Ishikawa (cell line): Measurements from ENCODE around the gene IFNG-AS1.

Experiments used
- CEBPB ChIP-seq: IDR thresholded peaks from 2 replicates; pipeline ENCODE4 v1.6.1; 2012
- CREB1 ChIP-seq: IDR thresholded peaks from 2 replicates; pipeline ENCODE4 v1.6.1; 2012; ENCODE audit warnings: low read depth
- EGR1 ChIP-seq: IDR thresholded peaks from 2 replicates; pipeline ENCODE4 v1.6.1; 2012
- EP300 ChIP-seq: IDR thresholded peaks from 2 replicates; pipeline ENCODE4 v1.6.1; 2012; ENCODE audit warnings: borderline replicate concordance
- FOXM1 ChIP-seq: IDR thresholded peaks from 2 replicates; pipeline ENCODE4 v1.6.1; 2012; ENCODE audit warnings: low read depth, borderline replicate concordance
- NFIC ChIP-seq: IDR thresholded peaks from 2 replicates; pipeline ENCODE4 v1.6.1; 2012
- RAD21 ChIP-seq: IDR thresholded peaks from 2 replicates; pipeline ENCODE4 v1.6.1; 2012; ENCODE audit warnings: low read depth
- TAF1 ChIP-seq: IDR thresholded peaks from 2 replicates; pipeline ENCODE4 v1.6.1; 2012; ENCODE audit warnings: low read depth, mild to moderate bottlenecking
- TCF12 ChIP-seq: IDR thresholded peaks from 2 replicates; pipeline ENCODE4 v1.6.1; 2012; ENCODE audit warnings: low read depth
- TEAD4 ChIP-seq: IDR thresholded peaks from 2 replicates; pipeline ENCODE4 v1.6.1; 2012
- YY1 ChIP-seq: IDR thresholded peaks from 2 replicates; pipeline ENCODE4 v1.6.1; 2012; ENCODE audit warnings: low read depth
- ZBTB7A ChIP-seq: IDR thresholded peaks from 2 replicates; pipeline ENCODE4 v1.6.1; 2012; ENCODE audit warnings: low read depth
- TF ChIP-seq, protein P1 (sequence below): IDR thresholded peaks from 2 replicates; pipeline ENCODE4 v1.6.1; 2012; ENCODE audit warnings: low read depth, mild to moderate bottlenecking
- TF ChIP-seq, protein P2 (sequence below): IDR thresholded peaks from 2 replicates; pipeline ENCODE4 v1.6.1; 2012
- TF ChIP-seq, protein P3 (sequence below): IDR thresholded peaks from 2 replicates; pipeline ENCODE4 v1.6.1; 2012

Gene IFNG-AS1

DNA sequence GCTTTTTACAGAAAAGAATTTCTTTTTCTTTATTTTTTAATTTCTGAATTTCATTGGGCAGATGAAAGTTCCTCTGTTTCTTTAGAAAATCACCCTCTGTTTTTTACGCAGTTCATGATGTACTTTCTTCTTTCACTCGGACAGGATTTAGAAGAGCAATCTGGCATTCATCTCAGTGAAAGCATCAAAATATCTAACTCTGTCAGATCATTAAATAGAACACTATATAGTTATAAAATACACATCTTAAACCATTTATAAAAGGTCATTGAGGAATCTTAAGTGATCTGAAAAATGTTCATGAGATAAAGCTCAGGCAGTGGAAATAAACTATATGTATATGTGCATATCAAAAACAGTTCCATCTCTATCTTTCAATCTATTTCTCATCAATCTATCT, 3.9 kb downstream of the IFNG-AS1 start:
- TF ChIP-seq ZBTB7A (no peak), TEAD4 (no peak), TCF12 (no peak), FOXM1 (no peak), NFIC (no peak), EGR1 (no peak), CEBPB (no peak), RAD21 (no peak), YY1 (no peak), TAF1 (no peak), CREB1 (no peak), EP300 (no peak)
- TF ChIP-seq, protein P1, sequence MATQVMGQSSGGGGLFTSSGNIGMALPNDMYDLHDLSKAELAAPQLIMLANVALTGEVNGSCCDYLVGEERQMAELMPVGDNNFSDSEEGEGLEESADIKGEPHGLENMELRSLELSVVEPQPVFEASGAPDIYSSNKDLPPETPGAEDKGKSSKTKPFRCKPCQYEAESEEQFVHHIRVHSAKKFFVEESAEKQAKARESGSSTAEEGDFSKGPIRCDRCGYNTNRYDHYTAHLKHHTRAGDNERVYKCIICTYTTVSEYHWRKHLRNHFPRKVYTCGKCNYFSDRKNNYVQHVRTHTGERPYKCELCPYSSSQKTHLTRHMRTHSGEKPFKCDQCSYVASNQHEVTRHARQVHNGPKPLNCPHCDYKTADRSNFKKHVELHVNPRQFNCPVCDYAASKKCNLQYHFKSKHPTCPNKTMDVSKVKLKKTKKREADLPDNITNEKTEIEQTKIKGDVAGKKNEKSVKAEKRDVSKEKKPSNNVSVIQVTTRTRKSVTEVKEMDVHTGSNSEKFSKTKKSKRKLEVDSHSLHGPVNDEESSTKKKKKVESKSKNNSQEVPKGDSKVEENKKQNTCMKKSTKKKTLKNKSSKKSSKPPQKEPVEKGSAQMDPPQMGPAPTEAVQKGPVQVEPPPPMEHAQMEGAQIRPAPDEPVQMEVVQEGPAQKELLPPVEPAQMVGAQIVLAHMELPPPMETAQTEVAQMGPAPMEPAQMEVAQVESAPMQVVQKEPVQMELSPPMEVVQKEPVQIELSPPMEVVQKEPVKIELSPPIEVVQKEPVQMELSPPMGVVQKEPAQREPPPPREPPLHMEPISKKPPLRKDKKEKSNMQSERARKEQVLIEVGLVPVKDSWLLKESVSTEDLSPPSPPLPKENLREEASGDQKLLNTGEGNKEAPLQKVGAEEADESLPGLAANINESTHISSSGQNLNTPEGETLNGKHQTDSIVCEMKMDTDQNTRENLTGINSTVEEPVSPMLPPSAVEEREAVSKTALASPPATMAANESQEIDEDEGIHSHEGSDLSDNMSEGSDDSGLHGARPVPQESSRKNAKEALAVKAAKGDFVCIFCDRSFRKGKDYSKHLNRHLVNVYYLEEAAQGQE: no peak
- TF ChIP-seq, protein P2, sequence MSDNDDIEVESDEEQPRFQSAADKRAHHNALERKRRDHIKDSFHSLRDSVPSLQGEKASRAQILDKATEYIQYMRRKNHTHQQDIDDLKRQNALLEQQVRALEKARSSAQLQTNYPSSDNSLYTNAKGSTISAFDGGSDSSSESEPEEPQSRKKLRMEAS: no peak
- TF ChIP-seq, protein P3, sequence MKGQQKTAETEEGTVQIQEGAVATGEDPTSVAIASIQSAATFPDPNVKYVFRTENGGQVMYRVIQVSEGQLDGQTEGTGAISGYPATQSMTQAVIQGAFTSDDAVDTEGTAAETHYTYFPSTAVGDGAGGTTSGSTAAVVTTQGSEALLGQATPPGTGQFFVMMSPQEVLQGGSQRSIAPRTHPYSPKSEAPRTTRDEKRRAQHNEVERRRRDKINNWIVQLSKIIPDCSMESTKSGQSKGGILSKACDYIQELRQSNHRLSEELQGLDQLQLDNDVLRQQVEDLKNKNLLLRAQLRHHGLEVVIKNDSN: no peak

DNA sequence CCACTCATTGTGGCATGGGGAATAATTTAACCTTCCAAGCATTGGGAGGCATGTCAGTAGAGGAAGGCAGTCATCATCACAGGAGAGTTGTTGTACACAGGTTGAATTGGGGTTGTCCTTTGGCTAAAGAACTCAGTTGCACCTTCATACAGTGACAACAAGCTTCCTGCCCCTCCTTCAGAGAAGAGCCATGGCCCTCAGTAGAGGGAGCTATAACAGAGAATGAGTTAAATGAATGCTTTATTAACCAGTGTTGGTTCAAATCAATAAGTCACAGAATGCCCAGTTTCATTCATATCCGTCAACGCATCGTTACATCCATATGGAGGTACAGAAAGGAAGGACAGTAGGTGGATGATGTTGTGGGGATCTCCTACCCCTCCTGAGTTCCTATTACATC, 4.8 kb downstream of the IFNG-AS1 start:
- no peak for TF ChIP-seq RAD21
- no peak for TF ChIP-seq TCF12
- TF ChIP-seq EP300: no peak
- no peak for TF ChIP-seq EGR1

DNA sequence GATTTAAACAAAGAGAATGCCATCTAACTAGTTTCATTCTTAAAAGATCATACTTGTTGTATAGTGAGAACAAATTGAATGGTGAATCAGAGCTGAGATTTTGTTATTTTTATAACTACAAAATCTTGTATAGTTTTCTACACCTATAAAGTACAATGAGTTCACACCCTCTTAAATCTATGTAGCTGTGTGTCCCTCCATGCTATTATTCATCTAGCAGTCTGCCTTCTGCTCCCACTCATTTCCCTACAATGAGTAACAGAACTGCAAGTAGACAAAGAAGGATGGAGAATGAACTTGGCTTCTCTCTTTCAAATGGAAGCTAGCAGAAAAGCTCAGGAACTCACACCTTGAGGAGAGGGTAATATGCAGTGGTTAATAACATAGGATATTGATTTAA, 7.1 kb downstream of the IFNG-AS1 start:
- TF ChIP-seq TCF12 (no peak), NFIC (no peak), ZBTB7A (no peak)

DNA sequence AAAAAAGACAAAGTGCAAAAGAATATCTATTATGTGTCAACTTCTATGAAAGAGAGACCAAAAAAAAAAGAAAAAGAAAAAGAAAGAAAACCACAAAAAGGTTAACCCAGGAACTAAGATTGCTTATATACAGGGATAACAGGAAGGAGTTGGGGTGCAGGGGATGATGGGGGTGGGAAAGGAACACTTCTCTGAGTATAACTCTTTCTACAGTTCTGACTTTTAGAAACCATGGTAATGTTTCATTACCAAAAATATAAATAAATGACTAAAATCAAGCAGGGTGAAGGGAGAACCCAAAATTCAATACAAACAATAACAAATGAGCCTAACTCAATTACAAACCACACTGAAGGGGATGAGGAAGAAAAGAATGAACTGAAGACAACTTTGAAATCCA, 9.1 kb downstream of the IFNG-AS1 start:
- TF ChIP-seq CREB1 (no peak), TEAD4 (no peak), CEBPB (no peak), FOXM1 (no peak), ZBTB7A (no peak)

DNA sequence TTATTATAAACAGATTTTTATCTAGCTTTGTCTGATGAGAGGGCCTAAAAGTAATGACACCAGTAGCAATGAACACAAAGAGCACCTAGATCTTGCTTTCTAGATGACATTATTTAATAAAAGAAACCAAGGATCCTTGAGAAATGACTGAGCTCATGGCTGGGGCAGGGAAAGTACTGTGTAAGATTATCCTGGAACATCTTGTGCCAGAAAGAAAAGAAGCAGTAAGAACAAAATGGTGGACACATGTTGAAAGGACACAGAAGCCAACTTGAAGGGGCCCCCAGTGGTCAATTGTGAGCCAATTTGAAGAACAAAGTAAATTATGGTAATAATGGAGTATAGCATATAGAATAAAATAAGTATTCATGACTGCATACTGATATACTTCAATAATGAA, 10.0 kb downstream of the IFNG-AS1 start:
- no peak for TF ChIP-seq NFIC
- TF ChIP-seq FOXM1: no peak
- no peak for TF ChIP-seq EP300
- TF ChIP-seq, protein P2: no peak
- TF ChIP-seq EGR1: no peak
- TF ChIP-seq, protein P3: no peak
- TF ChIP-seq, protein P1: no peak
- TF ChIP-seq YY1: no peak
- no peak for TF ChIP-seq CREB1
- TF ChIP-seq ZBTB7A: no peak
- TF ChIP-seq TAF1: no peak
- TF ChIP-seq TCF12: no peak
- TF ChIP-seq RAD21: no peak
- TF ChIP-seq TEAD4: no peak
- TF ChIP-seq CEBPB: no peak

DNA sequence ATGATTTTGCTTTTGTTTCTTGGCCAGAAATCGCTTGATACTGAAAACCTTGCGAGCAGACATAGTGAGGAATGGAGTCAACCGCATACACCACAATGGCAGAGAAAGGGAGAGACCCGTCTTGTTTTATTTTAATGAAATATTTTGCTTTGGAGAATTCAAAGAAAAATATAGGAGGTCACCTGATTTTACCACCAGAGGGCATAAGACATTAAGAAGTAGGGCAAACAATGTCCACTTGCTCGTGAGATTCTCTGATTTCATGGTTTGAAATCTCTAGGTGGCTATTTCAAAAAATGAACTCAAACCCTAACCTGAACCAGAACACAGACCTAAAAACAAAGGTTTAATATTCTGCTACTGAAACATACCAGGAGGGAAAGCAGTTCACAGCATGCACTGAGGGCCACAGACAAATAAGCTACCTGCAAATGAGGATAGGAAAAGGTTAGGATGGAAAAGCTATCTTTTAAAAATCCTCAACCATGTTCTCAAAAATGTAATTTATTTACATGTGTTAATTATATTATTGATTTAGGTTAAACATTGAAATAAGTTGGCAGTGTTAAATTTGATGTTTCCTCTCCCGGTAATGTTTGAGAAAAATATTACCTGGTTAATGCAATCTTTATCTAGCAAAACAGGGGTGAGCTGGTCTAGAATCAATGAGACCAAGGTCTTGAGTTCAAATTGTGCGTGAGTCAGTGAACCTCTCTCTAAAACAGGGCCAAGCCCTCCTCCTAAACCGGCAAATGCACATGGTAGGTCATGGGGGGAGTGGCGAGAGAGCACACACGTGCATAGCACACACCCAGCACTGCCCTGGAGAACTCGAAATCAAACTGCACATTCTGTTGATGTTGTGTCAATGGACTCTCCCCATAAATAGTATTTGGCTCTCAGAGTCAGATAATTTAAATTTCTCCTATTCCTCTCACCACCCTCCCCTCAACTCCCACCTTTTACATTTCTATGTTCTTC, 12.5 kb downstream of the IFNG-AS1 start:
- TF ChIP-seq, protein P1: no peak
- TF ChIP-seq RAD21: peak; percentile 64
- TF ChIP-seq FOXM1: peak; percentile 41; the same call in 1 of the 2 replicates
